Hepatocyte (in vitro differentiated cells): ENCODE results near the gene RPLP1. TPM values are rescaled to one million over a fixed set of nuclear protein-coding genes. Genes with fewer than 3 reads are reported as not detected.

Source experiments
- DNase-seq: peaks from one replicate; pipeline ENCODE4 v3.0.0-alpha.2; 2016; ENCODE audit warnings: low spot score
- H2AFZ ChIP-seq: fragments of 200-600 bp; sonication (generic); 2 replicates; pipeline ENCODE4 v1.6.0; 2016; ENCODE audit warnings: antibody characterized with exemption, mild to moderate bottlenecking
- H3K27ac ChIP-seq: fragments of 200-600 bp; sonication (generic); 2 replicates; pipeline ENCODE4 v1.5.1; 2016; ENCODE audit warnings: mild to moderate bottlenecking
- H3K27me3 ChIP-seq: fragments of 200-600 bp; sonication (generic); 2 replicates; pipeline ENCODE4 v1.6.1; 2016
- H3K36me3 ChIP-seq: fragments of 200-600 bp; sonication (generic); replicated peaks from 2 replicates; pipeline ENCODE4 v1.5.1; 2016; ENCODE audit warnings: low read depth; ENCODE audit not compliant: insufficient read depth
- H3K4me1 ChIP-seq: fragments of 200-600 bp; sonication (generic); 2 replicates; pipeline ENCODE4 v1.5.1; 2016; ENCODE audit warnings: mild to moderate bottlenecking, moderate library complexity; ENCODE audit not compliant: insufficient read depth
- H3K4me2 ChIP-seq: fragments of 200-600 bp; sonication (generic); 2 replicates; pipeline ENCODE4 v1.6.0; 2016
- H3K4me3 ChIP-seq: fragments of 200-600 bp; sonication (generic); 2 replicates; pipeline ENCODE4 v1.5.1; 2016; ENCODE audit warnings: mild to moderate bottlenecking
- H3K79me2 ChIP-seq: fragments of 200-600 bp; sonication (generic); 2 replicates; pipeline ENCODE4 v1.6.0; 2017; ENCODE audit warnings: mild to moderate bottlenecking
- H3K9me2 ChIP-seq: fragments of 200-600 bp; sonication (generic); replicated peaks from 2 replicates; pipeline ENCODE4 v1.6.0; 2017; ENCODE audit warnings: mild to moderate bottlenecking; ENCODE audit not compliant: insufficient read depth
- H3K9me3 ChIP-seq: fragments of 200-600 bp; sonication (generic); 2 replicates; pipeline ENCODE4 v1.5.1; 2016; ENCODE audit warnings: low read depth, mild to moderate bottlenecking
- H4K20me1 ChIP-seq: fragments of 200-600 bp; sonication (generic); 2 replicates; pipeline ENCODE4 v1.6.0; 2016; ENCODE audit warnings: mild to moderate bottlenecking; ENCODE audit not compliant: insufficient read depth, poor library complexity, severe bottlenecking
- EZH2 ChIP-seq: fragments of 200-600 bp; sonication (generic); IDR thresholded peaks from 2 replicates; pipeline ENCODE4 v1.6.1; 2016; ENCODE audit warnings: antibody characterized with exemption, mild to moderate bottlenecking, borderline replicate concordance
- EZH2phosphoT487 ChIP-seq: fragments of 200-600 bp; sonication (generic); IDR thresholded peaks from one replicate; pipeline ENCODE4 v1.6.1; 2018; ENCODE audit warnings: antibody characterized with exemption, mild to moderate bottlenecking, low read depth, moderate library complexity; ENCODE audit not compliant: unreplicated experiment, severe bottlenecking
- WGBS: methylation state at CpG from one replicate; pipeline ENCODE4 v1.1.6; 2016; ENCODE audit warnings: low lambda C conversion rate; ENCODE audit errors: missing lambda C conversion rate; 5-methylcytosine and 5-hydroxymethylcytosine counted together
- polyA plus RNA-seq: library from polyadenylated mRNA; unstranded; fragments of >200 nt; fragmentation: Nextera tagmentation; extraction: Ambion mirVana; gene quantifications from 2 replicates; pipeline ENCODE4 v1.2.1, GENCODE V29; 2016
- total RNA-seq: library from RNA; depleted of rRNA; stranded (reverse); fragments of >200 nt; gene quantifications from 2 replicates; pipeline ENCODE4 v1.2.3, GENCODE V29; 2014
- TF ChIP-seq, protein P1 (sequence below): fragments of 200-600 bp; sonication (generic); IDR thresholded peaks from 2 replicates; pipeline ENCODE4 v1.5.1; 2016; ENCODE audit warnings: antibody characterized with exemption, mild to moderate bottlenecking; ENCODE audit not compliant: poor library complexity

The RPLP1 gene
- total and polyA plus RNA-seq, 2 experiments from 2014 or later: 210 to 884 TPM

DNA sequence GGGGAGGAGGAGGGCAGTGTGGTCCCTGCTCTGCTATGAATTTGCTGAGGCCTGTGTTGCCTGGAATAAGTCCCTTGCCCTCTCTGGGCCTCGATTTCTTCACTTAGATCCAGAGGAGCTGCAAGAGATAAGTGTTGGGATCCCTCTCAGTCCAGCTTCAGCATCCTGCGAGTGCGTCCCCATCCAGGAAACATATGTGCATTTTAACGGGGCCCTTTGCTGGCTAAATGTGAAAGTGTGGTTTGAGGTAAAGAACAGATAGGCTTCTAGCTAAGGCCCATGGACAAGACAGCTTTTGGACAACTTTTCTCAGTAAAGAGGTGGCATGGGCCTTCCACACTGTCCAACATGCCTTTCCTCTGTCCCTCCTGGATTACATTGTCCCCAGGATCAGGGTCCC is 26.5 kb downstream of the RPLP1 start:
- no peak for DNase-seq
- no peak for TF ChIP-seq EZH2phosphoT487
- TF ChIP-seq, protein P1, sequence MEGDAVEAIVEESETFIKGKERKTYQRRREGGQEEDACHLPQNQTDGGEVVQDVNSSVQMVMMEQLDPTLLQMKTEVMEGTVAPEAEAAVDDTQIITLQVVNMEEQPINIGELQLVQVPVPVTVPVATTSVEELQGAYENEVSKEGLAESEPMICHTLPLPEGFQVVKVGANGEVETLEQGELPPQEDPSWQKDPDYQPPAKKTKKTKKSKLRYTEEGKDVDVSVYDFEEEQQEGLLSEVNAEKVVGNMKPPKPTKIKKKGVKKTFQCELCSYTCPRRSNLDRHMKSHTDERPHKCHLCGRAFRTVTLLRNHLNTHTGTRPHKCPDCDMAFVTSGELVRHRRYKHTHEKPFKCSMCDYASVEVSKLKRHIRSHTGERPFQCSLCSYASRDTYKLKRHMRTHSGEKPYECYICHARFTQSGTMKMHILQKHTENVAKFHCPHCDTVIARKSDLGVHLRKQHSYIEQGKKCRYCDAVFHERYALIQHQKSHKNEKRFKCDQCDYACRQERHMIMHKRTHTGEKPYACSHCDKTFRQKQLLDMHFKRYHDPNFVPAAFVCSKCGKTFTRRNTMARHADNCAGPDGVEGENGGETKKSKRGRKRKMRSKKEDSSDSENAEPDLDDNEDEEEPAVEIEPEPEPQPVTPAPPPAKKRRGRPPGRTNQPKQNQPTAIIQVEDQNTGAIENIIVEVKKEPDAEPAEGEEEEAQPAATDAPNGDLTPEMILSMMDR: no peak
- TF ChIP-seq EZH2: no peak

DNA sequence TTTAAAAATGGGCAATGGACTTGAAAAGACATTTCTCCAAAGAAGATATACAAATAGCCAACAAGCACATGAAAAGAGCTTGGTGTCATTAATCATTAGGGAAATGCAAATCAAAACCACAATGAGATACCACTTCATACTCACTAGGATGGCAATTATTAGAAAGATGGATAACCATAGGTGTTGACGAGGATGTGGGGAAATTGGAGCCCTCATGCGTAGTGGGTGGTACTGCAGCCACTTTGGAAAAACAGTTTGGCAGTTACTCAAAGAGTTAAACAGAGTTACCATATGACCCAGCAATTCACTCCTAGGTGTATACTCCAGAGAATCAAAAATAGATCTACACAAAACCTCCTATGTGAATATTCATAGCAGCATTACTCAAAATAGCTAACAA is 27.4 kb downstream of the RPLP1 start:
- Histone ChIP-seq H2AFZ (no peak overlapping the region), H3K4me3 (no peak overlapping the region), H3K79me2 (no peaks in the 10 kb centered on the region), H3K4me1 (peaks cover 3% of the 10 kb centered on the region), H4K20me1 (no peaks in the 10 kb centered on the region), H3K27me3 (no peaks in the 10 kb centered on the region), H3K27ac (no peak overlapping the region), H3K36me3 (no peaks in the 10 kb centered on the region), H3K9me3 (no peaks in the 10 kb centered on the region), H3K4me2 (no peak overlapping the region), H3K9me2 (no peaks in the 10 kb centered on the region)
- no peak for DNase-seq
- TF ChIP-seq, protein P1: no peak
- no peak for TF ChIP-seq EZH2phosphoT487
- no peak for TF ChIP-seq EZH2
- WGBS: 98% methylated on average over 2 of the region's 2 CpGs

More for the DNA sequence above, 26.5 kb downstream of the RPLP1 start:
- Histone ChIP-seq H3K27me3 (no peaks in the 10 kb centered on the region), H3K4me3 (no peak overlapping the region), H3K36me3 (no peaks in the 10 kb centered on the region), H3K4me1 (peaks cover 3% of the 10 kb centered on the region), H3K4me2 (no peak overlapping the region), H3K9me3 (no peaks in the 10 kb centered on the region), H4K20me1 (no peaks in the 10 kb centered on the region), H3K79me2 (no peaks in the 10 kb centered on the region), H3K9me2 (no peaks in the 10 kb centered on the region), H2AFZ (no peak overlapping the region), H3K27ac (no peak overlapping the region)
- WGBS: 79% methylated on average over 4 of the region's 4 CpGs

DNA sequence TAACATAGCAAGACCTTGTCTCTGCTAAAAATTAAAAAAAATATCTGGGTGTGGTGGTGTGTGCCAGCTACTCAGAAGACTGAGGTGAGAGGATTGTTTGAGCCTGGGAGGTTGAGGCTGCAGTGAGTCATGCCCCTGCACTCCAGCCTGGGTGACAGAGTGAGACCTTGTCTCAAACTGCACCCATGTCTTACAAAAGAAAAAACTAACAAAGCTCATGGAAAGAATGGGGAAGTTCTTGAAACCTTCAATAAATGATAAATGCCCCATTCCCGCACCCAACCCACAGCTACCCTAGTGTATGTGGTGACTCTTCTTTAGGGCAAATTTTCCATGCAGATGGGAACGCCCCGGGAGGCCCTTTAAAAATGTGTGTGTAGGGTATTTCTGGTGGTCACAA is 28.3 kb downstream of the RPLP1 start:
- WGBS: 76% methylated on average over 3 of the region's 3 CpGs
- TF ChIP-seq EZH2 (no peak), EZH2phosphoT487 (no peak)
- TF ChIP-seq, protein P1: no peak
- H3K9me2 ChIP-seq: no peaks in the 10 kb centered on the region

DNA sequence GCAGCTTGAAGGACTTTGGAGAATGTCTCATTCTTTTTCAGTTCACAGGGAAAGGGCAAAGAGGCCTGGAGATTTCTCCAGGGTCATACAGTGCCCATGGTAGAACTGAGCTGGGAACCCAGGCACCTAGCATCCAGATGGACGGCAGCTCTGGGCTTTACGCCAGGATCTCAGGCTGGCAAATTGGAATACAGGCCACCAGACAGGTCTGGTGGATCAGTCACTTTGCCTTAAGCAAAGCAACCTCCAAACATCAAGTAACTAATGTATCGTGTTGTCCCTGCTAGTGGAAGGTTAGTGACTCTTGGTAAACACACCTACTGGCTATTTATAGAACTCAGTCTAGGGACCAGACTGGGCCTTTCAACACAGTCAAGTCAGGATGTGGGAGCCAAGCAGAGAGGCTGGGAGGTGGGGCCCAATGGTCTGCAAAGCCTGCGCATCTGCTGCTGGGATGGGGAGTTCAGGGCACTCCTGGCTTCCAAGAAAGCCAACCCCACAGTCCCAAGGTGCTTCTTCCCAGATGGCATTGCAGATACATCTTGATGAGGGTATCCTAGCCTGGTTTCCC is 30.2 kb downstream of the RPLP1 start:
- Histone ChIP-seq H3K4me3 (no peak overlapping the region), H3K4me2 (no peak overlapping the region), H3K9me3 (no peaks in the 10 kb centered on the region), H2AFZ (no peak overlapping the region), H3K27ac (no peak overlapping the region), H3K79me2 (no peaks in the 10 kb centered on the region), H3K4me1 (peaks cover 3% of the 10 kb centered on the region), H3K9me2 (no peaks in the 10 kb centered on the region), H3K36me3 (no peaks in the 10 kb centered on the region), H4K20me1 (no peaks in the 10 kb centered on the region), H3K27me3 (no peaks in the 10 kb centered on the region)
- TF ChIP-seq EZH2 (no peak), EZH2phosphoT487 (no peak)
- TF ChIP-seq, protein P1: no peak
- WGBS: 76% methylated on average over 4 of the region's 4 CpGs
- no peak for DNase-seq

More for the DNA sequence above, 28.3 kb downstream of the RPLP1 start:
- Histone ChIP-seq H4K20me1 (no peaks in the 10 kb centered on the region), H3K4me3 (no peak overlapping the region), H2AFZ (no peak overlapping the region), H3K79me2 (no peaks in the 10 kb centered on the region), H3K27me3 (no peaks in the 10 kb centered on the region), H3K36me3 (no peaks in the 10 kb centered on the region), H3K4me2 (no peak overlapping the region), H3K27ac (no peak overlapping the region), H3K4me1 (peaks cover 3% of the 10 kb centered on the region), H3K9me3 (no peaks in the 10 kb centered on the region)
- no peak for DNase-seq
